ENCODE measurements around the gene CXCR5. TPM values are rescaled to one million over a fixed set of nuclear protein-coding genes. Genes with fewer than 3 reads are reported as not detected.
A peak's percentile ranks its signal among the peaks of the same experiment; 100 is the strongest.

The CXCR5 gene
- total and polyA plus RNA-seq, 10 of the 15 experiments (the other 5 are each of a cell fraction or from before 2014, with no cell fraction given), result 0.03 to 0.63 (median 0.25) TPM

- Histone ChIP-seq H3K27ac (ENCODE audit: control insufficient read depth, insufficient read depth) (no peak overlapping the region), H4K20me1 (ENCODE audit: control insufficient read depth, insufficient read depth) (no peaks in the 10 kb centered on the region), H3K9ac (ENCODE audit: control insufficient read depth, insufficient read depth, low read length) (no peak overlapping the region), H3K79me2 (ENCODE audit: control insufficient read depth, insufficient read depth, low read length) (no peaks in the 10 kb centered on the region), H3K27me3 (replicated peaks in 1 of 2; ENCODE audit: control insufficient read depth in 2 of 2, insufficient read depth in 2 of 2, low read length in 1 of 2) (no peaks in the 10 kb centered on the region), H3K4me1 (ENCODE audit: control insufficient read depth, insufficient read depth, low read length) (peaks cover 10% of the 10 kb centered on the region; the same call in 1 of the 2 replicates), H3K36me3 (ENCODE audit: control insufficient read depth in 2 of 2, insufficient read depth in 2 of 2, low read length in 1 of 2) (no peaks in the 10 kb centered on the region), H2AFZ (ENCODE audit: control insufficient read depth, low read depth, low read length) (no peak overlapping the region), H3K4me3 (no peak overlapping the region), H3K4me2 (ENCODE audit: control insufficient read depth, insufficient read depth) (no peak overlapping the region), H3K9me3 (replicated peaks; ENCODE audit: control insufficient read depth, insufficient read depth, low read length) (no peaks in the 10 kb centered on the region)
- BruUV-seq (replicated peaks), result no TSS peak
- ChIA-PET RAD21 (ENCODE audit: unreplicated experiment) (interaction anchor here (1.0 to 1.8 kb wide), 4 partner anchors 20 to 244 kb away, joined by 3 to 11 read pairs (median 4); partner anchors contain the start of gene UPK2), SMC1A (ENCODE audit: uncharacterized antibody, unreplicated experiment) (interaction anchor here (1.0 to 12.9 kb wide), 5 partner anchors 10 to 243 kb away, joined by 3 to 185 read pairs (median 3); no protein-coding TSS in a partner anchor), CTCF (interaction anchor here (0.6 to 11.6 kb wide), 4 partner anchors 10 to 96 kb away, joined by 3 to 330 read pairs (median 3); no protein-coding TSS in a partner anchor), POLR2A (interaction anchor here (1.1 kb wide), 2 partner anchors 11 to 241 kb away, joined by 4 to 5 read pairs; no protein-coding TSS in a partner anchor)
- no peak for ATAC-seq
- FAIRE-seq, result no peak
- 26% methylated on average over 4 of the region's 4 CpGs for WGBS (ENCODE audit: insufficient coverage, insufficient replicate concordance, low lambda C conversion rate, missing lambda C conversion rate)
- in situ Hi-C loops (cut with MboI) (no loop called here), intact Hi-C loops (cut with micrococcal nuclease; ENCODE audit: unreplicated experiment) (no loop called here)
- DNase-seq (ENCODE audit: low read depth, low spot score), result no peak
- TF ChIP-seq DPF2 (IDR thresholded peaks at IDR 0.05), result no peak
- no peak for TF ChIP-seq JUNB (IDR thresholded peaks at IDR 0.05)
Observed at GRCh38 chr11:118933486-118933885, 49.8 kb downstream of the CXCR5 start.

- in situ Hi-C loops (cut with MboI) (no loop called here), intact Hi-C loops (cut with micrococcal nuclease; ENCODE audit: unreplicated experiment) (no loop called here)
- CTCF ChIA-PET, result interaction anchor here (0.6 to 2.0 kb wide), 3 partner anchors 246 to 252 kb away, joined by 3 to 4 read pairs (median 3); no protein-coding TSS in a partner anchor
- Histone ChIP-seq H3K27me3 (replicated peaks in 1 of 2; ENCODE audit: control insufficient read depth in 2 of 2, insufficient read depth in 2 of 2, low read length in 1 of 2) (no peaks in the 10 kb centered on the region), H3K9me3 (replicated peaks; ENCODE audit: control insufficient read depth, insufficient read depth, low read length) (no peaks in the 10 kb centered on the region), H3K36me3 (ENCODE audit: control insufficient read depth in 2 of 2, insufficient read depth in 2 of 2, low read length in 1 of 2) (no peaks in the 10 kb centered on the region), H3K79me2 (ENCODE audit: control insufficient read depth, insufficient read depth, low read length) (no peaks in the 10 kb centered on the region), H3K4me2 (ENCODE audit: control insufficient read depth, insufficient read depth) (no peak overlapping the region), H3K4me1 (ENCODE audit: control insufficient read depth, insufficient read depth, low read length) (peaks cover 12% of the 10 kb centered on the region), H3K9ac (ENCODE audit: control insufficient read depth, insufficient read depth, low read length) (no peak overlapping the region), H2AFZ (ENCODE audit: control insufficient read depth, low read depth, low read length) (no peak overlapping the region), H3K27ac (ENCODE audit: control insufficient read depth, insufficient read depth) (no peak overlapping the region), H3K4me3 (no peak overlapping the region), H4K20me1 (ENCODE audit: control insufficient read depth, insufficient read depth) (no peaks in the 10 kb centered on the region)
- no peak for FAIRE-seq
- RAD21 ChIA-PET (ENCODE audit: unreplicated experiment), result interaction anchor here (0.6 to 0.9 kb wide), 2 partner anchors 220 to 399 kb away, joined by 3 read pairs; no protein-coding TSS in a partner anchor
- ATAC-seq, result peak; percentile 25
- WGBS (ENCODE audit: insufficient coverage, insufficient replicate concordance, low lambda C conversion rate, missing lambda C conversion rate), result 9% methylated on average over 8 of the region's 8 CpGs
- no TSS peak for BruUV-seq (replicated peaks)
- POLR2A ChIA-PET, result interaction anchor here (0.6 to 0.8 kb wide), 3 partner anchors 17 to 540 kb away, joined by 3 to 6 read pairs (median 5); partner anchors contain the start of gene ABCG4
- SMC1A ChIA-PET (ENCODE audit: uncharacterized antibody, unreplicated experiment), result interaction anchor here (0.7 to 1.4 kb wide), 6 partner anchors 11 to 389 kb away, joined by 3 to 6 read pairs (median 3); no protein-coding TSS in a partner anchor
- no peak for TF ChIP-seq CBX5 (IDR thresholded peaks at IDR 0.05; ENCODE audit: low read depth)
- TF ChIP-seq RUNX3 (IDR thresholded peaks at IDR 0.05; ENCODE audit: low read length), result peak; percentile 51
- no peak for TF ChIP-seq ZNF274 (IDR thresholded peaks at IDR 0.05; ENCODE audit: insufficient read depth, insufficient read length)
- TF ChIP-seq TCF7 (IDR thresholded peaks at IDR 0.05; ENCODE audit: borderline replicate concordance), result no peak
- TF ChIP-seq NR2C2 (IDR thresholded peaks at IDR 0.05; ENCODE audit: borderline replicate concordance, control insufficient read depth, insufficient read length, low read depth), result no peak
- DNase-seq (ENCODE audit: low read depth, low spot score), result no peak
Observed at GRCh38 chr11:118935376-118935775, 51.7 kb downstream of the CXCR5 start.
